PC-9 (cell line): ENCODE measurements around the gene LRRK1. TPM values are rescaled to one million over a fixed set of nuclear protein-coding genes. Genes with fewer than 3 reads are reported as not detected.

Experiments
- BruUV-seq: library from RNA; stranded (reverse); fragments of 400-500 nt; replicated peaks from 2 replicates; lab custom pipeline; 2021; lab: Mats Ljungman, UMichigan
- CTCF ChIA-PET: fragments of 300-600 bp; sonication (Branson Sonifier 250); formaldehyde crosslinking; loops from one replicate; lab custom pipeline; 2022; ENCODE audit warnings: antibody characterized with exemption; lab: Charles Lee
- POLR2A ChIA-PET: fragments of 300-600 bp; sonication (Branson Sonifier 250); formaldehyde crosslinking; loops from one replicate; lab custom pipeline; 2022; ENCODE audit warnings: antibody characterized with exemption; ENCODE audit not compliant: unreplicated experiment; lab: Charles Lee
- DNase-seq, 2 experiments: peaks; one replicate each; pipeline versions ENCODE4 v3.0.0 to v3.0.0-alpha.2; 2015 to 2022; ENCODE audit warnings: mixed read lengths in 1 of 2
- H2AFZ ChIP-seq: fragments of 200-600 bp; sonication (generic); 2 replicates; pipeline ENCODE4 v1.8.1; 2017; ENCODE audit warnings: antibody characterized with exemption
- H3F3A ChIP-seq: fragments of 200-600 bp; sonication (generic); 2 replicates; pipeline ENCODE4 v1.8.1; 2017; ENCODE audit warnings: antibody characterized with exemption, mild to moderate bottlenecking, low read depth; ENCODE audit not compliant: insufficient read depth
- H3K27ac ChIP-seq: fragments of 200-600 bp; sonication (generic); 2 replicates; pipeline ENCODE4 v1.6.1; 2016; ENCODE audit warnings: mixed run types
- H3K27me3 ChIP-seq: fragments of 200-600 bp; sonication (generic); 2 replicates; pipeline ENCODE4 v1.6.1; 2016; ENCODE audit warnings: low read depth, mixed run types; ENCODE audit not compliant: insufficient read depth
- H3K36me3 ChIP-seq: fragments of 200-600 bp; sonication (generic); 2 replicates; pipeline ENCODE4 v1.6.1; 2016; ENCODE audit warnings: low read depth, mixed run types
- H3K4me1 ChIP-seq: fragments of 200-600 bp; sonication (generic); replicated peaks from 2 replicates; pipeline ENCODE4 v1.6.1; 2016; ENCODE audit warnings: mixed run types; ENCODE audit not compliant: insufficient read depth
- H3K4me2 ChIP-seq: fragments of 200-600 bp; sonication (generic); 2 replicates; pipeline ENCODE4 v1.6.1; 2017; ENCODE audit warnings: mixed run types
- H3K4me3 ChIP-seq: fragments of 200-600 bp; sonication (generic); 2 replicates; pipeline ENCODE4 v1.6.1; 2016; ENCODE audit warnings: mixed run types
- H3K79me2 ChIP-seq: fragments of 200-600 bp; sonication (generic); 2 replicates; pipeline ENCODE4 v1.6.1; 2017; ENCODE audit warnings: low read depth, mixed run types
- H3K9me2 ChIP-seq: fragments of 200-600 bp; sonication (generic); 2 replicates; pipeline ENCODE4 v1.8.1; 2017; ENCODE audit warnings: mild to moderate bottlenecking; ENCODE audit not compliant: insufficient read depth
- H3K9me3 ChIP-seq: fragments of 200-600 bp; sonication (generic); 2 replicates; pipeline ENCODE4 v1.8.1; 2016; ENCODE audit warnings: low read depth; ENCODE audit not compliant: insufficient read depth
- H4K20me1 ChIP-seq: fragments of 200-600 bp; sonication (generic); 2 replicates; pipeline ENCODE4 v1.8.1; 2017; ENCODE audit not compliant: insufficient read depth
- CTCF ChIP-seq: fragments of 200-600 bp; sonication (generic); conservative IDR thresholded peaks from 2 replicates; pipeline ENCODE4 v1.6.1; 2017; ENCODE audit warnings: mixed run types, antibody characterized with exemption, mild to moderate bottlenecking, moderate library complexity
- EZH2 ChIP-seq: fragments of 200-600 bp; sonication (generic); IDR thresholded peaks from 2 replicates; pipeline ENCODE4 v1.8.0; 2017; ENCODE audit warnings: antibody characterized with exemption, low read depth
- intact Hi-C: fragments of 100-400 bp; cut with micrococcal nuclease; formaldehyde crosslinking; loops from one replicate; pipeline ENCODE4 v1.10.0; 2022; ENCODE audit not compliant: unreplicated experiment
- total RNA-seq: library from RNA; stranded (reverse); gene quantifications from 2 replicates; pipeline ENCODE4 v1.2.3, GENCODE V29; 2021

LRRK1 gene
- total RNA-seq, 1 experiment from 2014 or later, result 15.7 TPM

GRCh38 chr15:100985401-100985800, 66.2 kb downstream of the LRRK1 start:
- Histone ChIP-seq H3K9me3 (no peaks in the 10 kb centered on the region), H3K36me3 (no peaks in the 10 kb centered on the region), H2AFZ (no peak overlapping the region), H3K79me2 (no peaks in the 10 kb centered on the region), H3K27me3 (no peaks in the 10 kb centered on the region), H3K4me2 (no peak overlapping the region), H3K27ac (no peak overlapping the region), H3K4me1 (no peaks in the 10 kb centered on the region), H3K9me2 (no peaks in the 10 kb centered on the region), H3F3A (no peaks in the 10 kb centered on the region), H4K20me1 (no peaks in the 10 kb centered on the region), H3K4me3 (no peak overlapping the region)
- TF ChIP-seq CTCF (no peak), EZH2 (no peak)
- DNase-seq, result no peak
- BruUV-seq, result no TSS peak
- CTCF ChIA-PET, result interaction anchor here (0.7 kb wide), 1 partner anchor 23 kb away, joined by 3 read pairs; no protein-coding TSS in a partner anchor
- POLR2A ChIA-PET, result no interaction called here
- intact Hi-C loops, result no loop called here

- no peak for TF ChIP-seq CTCF
- no peak for TF ChIP-seq EZH2
- H3K27ac ChIP-seq, result no peak overlapping the region
- H2AFZ ChIP-seq, result no peak overlapping the region
- DNase-seq, result no peak
- ChIA-PET POLR2A (no interaction called here), CTCF (no interaction called here)
- no peak overlapping the region for H3K4me3 ChIP-seq
- H3K79me2 ChIP-seq, result no peaks in the 10 kb centered on the region
- BruUV-seq, result no TSS peak
- H3K4me1 ChIP-seq, result no peaks in the 10 kb centered on the region
- no peaks in the 10 kb centered on the region for H3F3A ChIP-seq
- no peak overlapping the region for H3K4me2 ChIP-seq
- no peaks in the 10 kb centered on the region for H3K9me3 ChIP-seq
- H3K9me2 ChIP-seq, result no peaks in the 10 kb centered on the region
- H3K27me3 ChIP-seq, result no peaks in the 10 kb centered on the region
- H3K36me3 ChIP-seq, result no peaks in the 10 kb centered on the region
- intact Hi-C loops, result no loop called here
- H4K20me1 ChIP-seq, result no peaks in the 10 kb centered on the region
Observed at GRCh38 chr15:100986158-100986896, 67.2 kb downstream of the LRRK1 start.

- Histone ChIP-seq H2AFZ (no peak overlapping the region), H3K4me1 (no peaks in the 10 kb centered on the region), H3K27ac (no peak overlapping the region), H3K4me2 (no peak overlapping the region), H3K27me3 (no peaks in the 10 kb centered on the region), H3K4me3 (no peak overlapping the region), H3K36me3 (no peaks in the 10 kb centered on the region), H3K79me2 (no peaks in the 10 kb centered on the region), H3K9me3 (no peaks in the 10 kb centered on the region), H3F3A (no peaks in the 10 kb centered on the region), H4K20me1 (no peaks in the 10 kb centered on the region), H3K9me2 (no peaks in the 10 kb centered on the region)
- no peak for DNase-seq
- no peak for TF ChIP-seq EZH2
- no peak for TF ChIP-seq CTCF
- no TSS peak for BruUV-seq
- intact Hi-C loops, result no loop called here
- ChIA-PET POLR2A (no interaction called here), CTCF (no interaction called here)
Observed at GRCh38 chr15:100987143-100987542, 68.0 kb downstream of the LRRK1 start.
